Retinal pigment epithelial cell (primary cell): ENCODE measurements around the gene COX17.
"Not testable (repeated sequence)": the region's sequence is repeated elsewhere in the genome, so short reads cannot be mapped to it uniquely, and the experiment has no call there.

Experiments
- DNase-seq: peaks from one replicate; pipeline ENCODE4 v3.0.0-alpha.2; 2010; ENCODE audit warnings: low read depth
- H3K4me3 ChIP-seq: 2 replicates; pipeline ENCODE4 v1.5.1; 2011; ENCODE audit warnings: mild to moderate bottlenecking, low read length, control low read depth, moderate library complexity
- TF ChIP-seq, protein P1 (sequence below): conservative IDR thresholded peaks from 2 replicates; pipeline ENCODE4 v1.5.1; 2011; ENCODE audit warnings: low read depth, low read length, control low read depth, inconsistent platforms

Gene COX17

DNA sequence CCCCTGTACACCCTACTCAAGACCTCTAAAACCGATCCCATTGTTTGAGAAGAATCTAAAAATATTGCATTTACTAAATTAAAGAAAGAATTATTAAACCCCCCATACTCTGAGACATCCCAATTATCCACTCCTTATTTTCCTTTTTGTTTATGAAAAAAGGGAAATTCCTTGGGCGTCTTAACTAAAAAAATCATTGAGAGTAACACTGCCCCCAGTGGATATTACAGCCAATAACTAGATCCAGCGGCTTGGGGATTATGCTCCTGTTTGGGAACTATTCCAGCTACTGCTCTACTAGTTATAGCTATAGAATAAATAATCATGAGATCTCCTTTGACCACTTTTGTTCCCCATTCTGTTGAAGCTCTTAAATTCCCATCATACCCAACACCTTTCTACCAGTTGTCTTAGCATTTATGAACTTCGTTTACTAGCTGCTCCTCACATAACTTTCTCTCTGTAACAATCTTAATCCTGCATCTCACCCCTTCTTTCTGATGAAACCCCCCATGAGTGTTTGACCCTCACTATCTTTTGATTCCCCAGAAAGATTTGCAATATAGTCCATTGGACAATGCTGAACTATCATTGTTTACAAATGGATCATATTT is 12.9 kb upstream of the COX17 start:
- DNase-seq: no peak
- TF ChIP-seq, protein P1, sequence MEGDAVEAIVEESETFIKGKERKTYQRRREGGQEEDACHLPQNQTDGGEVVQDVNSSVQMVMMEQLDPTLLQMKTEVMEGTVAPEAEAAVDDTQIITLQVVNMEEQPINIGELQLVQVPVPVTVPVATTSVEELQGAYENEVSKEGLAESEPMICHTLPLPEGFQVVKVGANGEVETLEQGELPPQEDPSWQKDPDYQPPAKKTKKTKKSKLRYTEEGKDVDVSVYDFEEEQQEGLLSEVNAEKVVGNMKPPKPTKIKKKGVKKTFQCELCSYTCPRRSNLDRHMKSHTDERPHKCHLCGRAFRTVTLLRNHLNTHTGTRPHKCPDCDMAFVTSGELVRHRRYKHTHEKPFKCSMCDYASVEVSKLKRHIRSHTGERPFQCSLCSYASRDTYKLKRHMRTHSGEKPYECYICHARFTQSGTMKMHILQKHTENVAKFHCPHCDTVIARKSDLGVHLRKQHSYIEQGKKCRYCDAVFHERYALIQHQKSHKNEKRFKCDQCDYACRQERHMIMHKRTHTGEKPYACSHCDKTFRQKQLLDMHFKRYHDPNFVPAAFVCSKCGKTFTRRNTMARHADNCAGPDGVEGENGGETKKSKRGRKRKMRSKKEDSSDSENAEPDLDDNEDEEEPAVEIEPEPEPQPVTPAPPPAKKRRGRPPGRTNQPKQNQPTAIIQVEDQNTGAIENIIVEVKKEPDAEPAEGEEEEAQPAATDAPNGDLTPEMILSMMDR: peak; percentile 58
- no peak overlapping the region for H3K4me3 ChIP-seq

DNA sequence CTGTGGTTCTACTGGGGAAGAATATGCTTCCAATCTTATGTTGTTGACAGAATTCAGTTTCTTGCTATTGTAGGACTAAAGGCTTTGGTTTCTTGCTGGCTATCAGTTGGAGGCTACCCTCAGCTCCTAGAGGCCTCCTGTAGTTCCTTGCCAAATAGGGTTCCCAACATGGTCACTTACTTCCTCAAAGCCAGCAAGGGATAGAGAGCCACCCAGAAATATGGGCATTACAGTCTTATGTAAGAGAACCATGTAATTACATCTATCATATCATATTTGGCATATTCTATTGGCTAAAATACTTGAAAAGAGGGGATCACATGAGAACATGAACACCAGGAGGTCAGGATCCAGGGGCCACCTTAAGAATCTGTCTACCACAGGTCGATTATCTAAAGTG is 6.2 kb upstream of the COX17 start:
- TF ChIP-seq, protein P1: no peak
- no peak for DNase-seq
- no peak overlapping the region for H3K4me3 ChIP-seq

DNA sequence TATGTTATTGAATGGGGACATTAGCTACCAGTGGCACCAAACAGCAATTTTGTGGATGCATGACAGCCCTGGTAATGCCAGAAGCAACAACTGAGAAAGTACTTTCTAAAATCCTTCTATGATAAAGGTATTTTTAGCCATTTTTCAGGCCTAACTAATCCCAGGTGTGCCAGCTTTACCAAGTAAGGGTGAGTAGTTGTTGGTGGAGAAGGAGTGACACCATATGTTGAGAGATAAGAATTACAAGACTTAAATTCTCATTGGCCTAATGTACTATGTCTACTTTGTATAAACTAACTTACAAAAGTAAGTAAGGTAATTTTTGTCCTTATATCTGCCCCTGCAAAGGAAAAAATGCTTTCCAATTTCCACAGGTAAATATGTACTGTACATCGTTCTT is 4.1 kb upstream of the COX17 start:
- DNase-seq: no peak
- no peak overlapping the region for H3K4me3 ChIP-seq
- TF ChIP-seq, protein P1: peak; percentile 56

DNA sequence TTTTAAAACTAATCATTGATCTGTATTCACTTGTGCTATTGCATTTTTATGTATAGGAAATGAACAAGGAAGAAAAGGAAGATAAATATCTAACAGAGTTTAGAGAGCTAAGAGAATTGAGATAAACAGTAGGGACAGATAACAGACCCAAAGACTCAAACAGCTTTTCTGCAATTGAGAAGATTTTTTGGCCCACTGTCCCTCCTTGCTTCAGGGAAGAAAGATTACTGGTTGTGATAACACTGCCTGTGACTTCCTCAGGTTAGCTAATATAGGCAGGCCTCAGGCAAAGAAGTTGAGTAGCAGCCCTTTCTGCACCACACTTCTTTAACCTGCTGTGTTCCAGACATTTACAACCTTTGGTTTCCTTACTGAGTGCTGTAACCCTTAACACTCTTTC is 2.7 kb upstream of the COX17 start:
- TF ChIP-seq, protein P1: no peak
- no peak overlapping the region for H3K4me3 ChIP-seq
- no peak for DNase-seq

DNA sequence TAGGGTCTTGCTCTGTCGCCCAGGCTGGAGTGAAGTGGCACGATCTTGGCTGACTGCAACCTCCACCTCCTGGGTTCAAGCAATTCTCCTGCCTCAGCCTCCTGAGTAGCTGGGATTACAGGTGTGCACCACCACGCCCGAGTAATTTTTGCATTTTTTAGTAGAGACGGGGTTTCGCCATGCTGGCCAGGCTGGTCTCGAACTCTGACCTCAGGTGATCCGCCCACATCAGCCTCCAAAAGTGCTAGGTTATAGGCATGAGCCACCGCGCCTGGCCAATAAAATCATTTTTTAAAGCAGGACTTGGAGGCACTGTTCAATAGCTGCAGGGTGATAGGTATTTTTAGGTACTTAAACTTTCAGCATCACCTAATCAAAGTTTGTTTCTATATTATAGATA is 1.0 kb upstream of the COX17 start:
- not testable (repeated sequence) for H3K4me3 ChIP-seq, DNase-seq

DNA sequence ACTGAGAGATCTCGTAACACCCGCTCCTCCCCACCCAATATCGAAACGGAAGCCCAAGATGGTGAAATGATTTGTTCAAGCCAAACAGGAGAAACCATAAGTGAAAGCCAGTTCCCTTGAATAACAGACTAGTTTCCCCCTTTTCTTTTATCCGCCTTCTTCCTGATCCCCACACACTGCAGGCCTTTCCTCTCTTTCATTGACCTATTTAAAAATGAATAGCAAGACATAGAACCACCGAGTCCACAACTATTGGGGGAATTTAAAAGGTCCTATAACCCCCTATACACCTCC is 382 bp upstream of the COX17 start:
- peak overlapping the region; percentile 76 for H3K4me3 ChIP-seq
- TF ChIP-seq, protein P1: no peak
- DNase-seq: no peak

DNA sequence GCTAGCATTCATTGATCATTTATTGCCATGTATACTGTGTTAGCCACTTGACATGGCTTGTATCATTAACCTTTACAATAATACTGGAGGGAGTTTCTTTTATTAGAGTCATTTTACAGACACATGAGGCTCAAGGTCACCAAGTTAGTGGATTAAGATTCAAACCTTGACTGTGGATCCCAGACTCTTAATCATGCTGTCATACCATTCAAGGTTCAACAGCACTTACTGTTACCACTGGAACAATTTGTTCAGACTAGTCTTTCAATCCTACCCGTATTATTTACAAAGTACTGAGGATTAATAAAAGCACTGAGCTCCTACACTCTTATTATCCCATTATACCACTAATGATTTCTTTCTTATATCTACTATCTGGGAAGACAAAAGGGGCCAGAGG is 1.2 kb downstream of the COX17 start:
- DNase-seq: no peak
- TF ChIP-seq, protein P1: no peak
- H3K4me3 ChIP-seq: peak overlapping the region; percentile 76
